HCT116 (cell line): ENCODE measurements around the gene RBM4B. TPM values are rescaled to one million over a fixed set of nuclear protein-coding genes. Genes with fewer than 3 reads are reported as not detected.

Source experiments
- ATAC-seq: fragments of 200-7000 bp; cut with Tn5 transposase; 2 replicates; pipeline ENCODE4 v1.9.1; 2020; ENCODE audit warnings: mild to moderate bottlenecking, moderate library complexity
- BruUV-seq: library from RNA; stranded (reverse); fragments of 400-500 nt; replicated peaks from 2 replicates; lab custom pipeline; 2021; lab: Mats Ljungman, UMichigan
- CTCF ChIA-PET: fragments of 300-600 bp; sonication (Branson Sonifier 250); formaldehyde crosslinking; loops from one replicate; lab custom pipeline; 2021; ENCODE audit warnings: antibody characterized with exemption; lab: Charles Lee
- POLR2A ChIA-PET: fragments of 300-600, 350-600 bp; sonication (Branson Sonifier 250); formaldehyde crosslinking; loops from one replicate; lab custom pipeline; 2021; ENCODE audit warnings: antibody characterized with exemption; lab: Charles Lee
- RAD21 ChIA-PET, 2 experiments: fragments of 300-600 bp; sonication (Branson Sonifier 250); formaldehyde crosslinking; loops; one replicate each; lab custom pipeline; 2023; ENCODE audit warnings: low total read pairs in 2 of 2; ENCODE audit not compliant: uncharacterized antibody in 2 of 2, unreplicated experiment in 2 of 2, low non-redundant PET in 1 of 2; lab: Charles Lee
- DNase-seq: peaks from one replicate; pipeline ENCODE4 v3.0.0-alpha.2; 2010; ENCODE audit warnings: low read depth, low spot score
- H2AFZ ChIP-seq: fragments of 200-600 bp; shearing (Covaris generic), sonication (generic); 2 replicates; pipeline ENCODE4 v1.6.1; 2017; ENCODE audit warnings: low read depth, mixed run types, mixed read lengths, antibody characterized with exemption, low read length; ENCODE audit not compliant: poor library complexity, severe bottlenecking
- H3K27ac ChIP-seq: 2 replicates; pipeline ENCODE4 v1.5.1; 2012; ENCODE audit warnings: low read depth, low read length
- H3K27me3 ChIP-seq: fragments of 200-600 bp; sonication (generic); 2 replicates; pipeline ENCODE4 v1.6.1; 2016; ENCODE audit warnings: mixed run types, low read length, mixed read lengths; ENCODE audit not compliant: insufficient read depth
- H3K36me3 ChIP-seq, 2 experiments: fragments of 200-500 bp in 1 of 2; fragments of 200-600 bp in 1 of 2; sonication (Bioruptor generic) in 1 of 2; sonication (generic) in 1 of 2; 2 replicates each; pipeline versions ENCODE4 v1.5.1 to v1.6.1; 2014 to 2016; ENCODE audit warnings: low read length in 2 of 2, inconsistent platforms in 1 of 2, mixed read lengths in 1 of 2, mixed run types in 1 of 2; ENCODE audit not compliant: insufficient read depth in 2 of 2, control insufficient read depth in 1 of 2
- H3K4me1 ChIP-seq, 2 experiments: fragments of 200-600 bp in 1 of 2; sonication (generic) in 1 of 2; 2 replicates each; pipeline versions ENCODE4 v1.5.1 to v1.6.1; 2012 to 2017; ENCODE audit warnings: low read length in 2 of 2, inconsistent platforms in 1 of 2, mild to moderate bottlenecking in 1 of 2, mixed read lengths in 1 of 2, mixed run types in 1 of 2, moderate library complexity in 1 of 2; ENCODE audit not compliant: insufficient read depth in 2 of 2, control insufficient read depth in 1 of 2
- H3K4me2 ChIP-seq: fragments of 200-600 bp; sonication (generic); 2 replicates; pipeline ENCODE4 v1.6.1; 2017; ENCODE audit warnings: mixed run types, low read length, mixed read lengths
- H3K4me3 ChIP-seq, 2 experiments: fragments of 200-600 bp in 1 of 2; sonication (generic) in 1 of 2; replicated peaks in 1 of 2; 2 replicates each; pipeline ENCODE4 v1.5.1; 2011 to 2016; ENCODE audit warnings: low read length in 2 of 2, control low read depth in 1 of 2, low read depth in 1 of 2, mild to moderate bottlenecking in 1 of 2, mixed read lengths in 1 of 2, mixed run types in 1 of 2
- H3K79me2 ChIP-seq: fragments of 200-600 bp; sonication (generic); 2 replicates; pipeline ENCODE4 v1.6.1; 2017; ENCODE audit warnings: mild to moderate bottlenecking, mixed run types, low read length, moderate library complexity, mixed read lengths; ENCODE audit not compliant: insufficient read depth
- H3K9ac ChIP-seq: fragments of 200-600 bp; sonication (generic); 2 replicates; pipeline ENCODE4 v1.6.1; 2016; ENCODE audit warnings: low read length, mixed read lengths
- H3K9me2 ChIP-seq: fragments of 200-600 bp; sonication (generic), shearing (Covaris generic); 2 replicates; pipeline ENCODE4 v1.6.1; 2017; ENCODE audit warnings: mixed run types, mild to moderate bottlenecking, moderate library complexity; ENCODE audit not compliant: insufficient read depth
- H3K9me3 ChIP-seq, 2 experiments: fragments of 200-500 bp in 1 of 2; fragments of 200-600 bp in 1 of 2; sonication (Bioruptor generic) in 1 of 2; sonication (generic) in 1 of 2; 2 replicates each; pipeline ENCODE4 v1.6.1; 2014 to 2017; ENCODE audit warnings: low read length in 2 of 2, mixed read lengths in 2 of 2, inconsistent platforms in 1 of 2, low read depth in 1 of 2, mild to moderate bottlenecking in 1 of 2, mixed run types in 1 of 2, moderate library complexity in 1 of 2; ENCODE audit not compliant: control insufficient read depth in 1 of 2, insufficient read depth in 1 of 2
- H4K20me1 ChIP-seq: fragments of 200-600 bp; sonication (generic), shearing (Covaris generic); 2 replicates; pipeline ENCODE4 v1.6.1; 2017; ENCODE audit warnings: mixed run types, mild to moderate bottlenecking, moderate library complexity; ENCODE audit not compliant: insufficient read depth
- ATF3 ChIP-seq: IDR thresholded peaks from 2 replicates; pipeline ENCODE4 v1.6.1; 2012
- CEBPB ChIP-seq: IDR thresholded peaks from 2 replicates; pipeline ENCODE4 v1.6.1; 2012; ENCODE audit warnings: low read depth
- CTCF ChIP-seq, 3 experiments: fragments of 200-600 bp in 1 of 3; sonication (generic) in 1 of 3; IDR thresholded peaks in 2 of 3; conservative IDR thresholded peaks in 1 of 3; 2 replicates each; pipeline ENCODE4 v1.5.1; 2012 to 2017; ENCODE audit warnings: low read depth in 2 of 3, low read length in 2 of 3, antibody characterized with exemption in 1 of 3, borderline replicate concordance in 1 of 3, control low read depth in 1 of 3, mild to moderate bottlenecking in 1 of 3, mixed read lengths in 1 of 3, mixed run types in 1 of 3, moderate library complexity in 1 of 3; ENCODE audit not compliant: insufficient read depth in 1 of 3
- EGR1 ChIP-seq: IDR thresholded peaks from 2 replicates; pipeline ENCODE4 v1.6.1; 2012; ENCODE audit warnings: low read depth
- ELF1 ChIP-seq: IDR thresholded peaks from 2 replicates; pipeline ENCODE4 v1.6.1; 2012; ENCODE audit warnings: low read depth, borderline replicate concordance
- EZH2phosphoT487 ChIP-seq: fragments of 200-600 bp; IDR thresholded peaks from 2 replicates; pipeline ENCODE4 v1.6.1; 2018; ENCODE audit warnings: antibody characterized with exemption, borderline replicate concordance
- FOSL1 ChIP-seq: IDR thresholded peaks from 2 replicates; pipeline ENCODE4 v1.6.1; 2012; ENCODE audit warnings: low read depth
- JUND ChIP-seq: IDR thresholded peaks from 2 replicates; pipeline ENCODE4 v1.6.1; 2012
- MAX ChIP-seq: IDR thresholded peaks from 2 replicates; pipeline ENCODE4 v1.6.1; 2012
- RAD21 ChIP-seq: IDR thresholded peaks from 2 replicates; pipeline ENCODE4 v1.6.1; 2012; ENCODE audit warnings: low read depth, mild to moderate bottlenecking
- SP1 ChIP-seq: IDR thresholded peaks from 2 replicates; pipeline ENCODE4 v1.6.1; 2012; ENCODE audit warnings: low read depth
- SRF ChIP-seq: IDR thresholded peaks from 2 replicates; pipeline ENCODE4 v1.6.1; 2012; ENCODE audit warnings: low read depth
- TCF7L2 ChIP-seq: IDR thresholded peaks from 2 replicates; pipeline ENCODE4 v1.7.0; 2011; ENCODE audit warnings: borderline replicate concordance, inconsistent platforms; ENCODE audit not compliant: insufficient read depth, insufficient read length; ENCODE audit errors: extremely low read depth
- YY1 ChIP-seq: IDR thresholded peaks from 2 replicates; pipeline ENCODE4 v1.6.1; 2011; ENCODE audit warnings: low read length, low read depth, moderate library complexity, mild to moderate bottlenecking; ENCODE audit not compliant: insufficient replicate concordance; ENCODE audit errors: extremely low read depth
- ZBTB33 ChIP-seq: IDR thresholded peaks from 2 replicates; pipeline ENCODE4 v1.6.1; 2011; ENCODE audit warnings: mild to moderate bottlenecking, low read length, moderate library complexity; ENCODE audit not compliant: insufficient replicate concordance; ENCODE audit errors: extremely low read depth
- ZNF274 ChIP-seq: fragments of 200-500 bp; sonication (Bioruptor generic); IDR thresholded peaks from 2 replicates; pipeline ENCODE4 v1.6.1; 2014; ENCODE audit warnings: mild to moderate bottlenecking, low read depth, low read length, inconsistent platforms
- intact Hi-C: fragments of 100-400 bp; cut with micrococcal nuclease; formaldehyde crosslinking; loops from 2 replicates; pipeline ENCODE4 v1.10.0; 2022
- total RNA-seq: library from RNA; stranded (reverse); gene quantifications from one replicate; pipeline ENCODE4 v1.2.1, GENCODE V29; 2021; ENCODE audit not compliant: unreplicated experiment

Gene RBM4B
- total RNA-seq, 1 experiment from 2014 or later = 18.1 TPM

GRCh38 chr11:66651016-66651415 is 26.7 kb downstream of the RBM4B start (continued):
- TF ChIP-seq TCF7L2 (no peak), SP1 (no peak), RAD21 (no peak), YY1 (no peak), ELF1 (no peak), EZH2phosphoT487 (no peak), FOSL1 (no peak), JUND (no peak), CEBPB (no peak)
- TF ChIP-seq, all 23 proteins: peak for 0

GRCh38 chr11:66649903-66650302 is 27.8 kb downstream of the RBM4B start:
- peaks cover 0 to 15% of the 10 kb centered on the region in 2 experiments; a peak in 2 of 4 replicates for H3K4me1 ChIP-seq

More at GRCh38 chr11:66649903-66650302, 27.8 kb downstream of the RBM4B start:
- DNase-seq = no peak
- H3K9ac ChIP-seq = no peak overlapping the region
- ChIA-PET RAD21 (no interaction called here), POLR2A (no interaction called here), CTCF (no interaction called here)
- no peak overlapping the region for H3K27ac ChIP-seq
- peaks cover 42 to 59% of the 10 kb centered on the region in 2 experiments for H3K36me3 ChIP-seq
- peaks cover 100% of the 10 kb centered on the region for H3K79me2 ChIP-seq
- no TSS peak for BruUV-seq
- no peaks in the 10 kb centered on the region for H3K27me3 ChIP-seq
- no peaks in the 10 kb centered on the region for H3K9me3 ChIP-seq
- H4K20me1 ChIP-seq = peaks cover 16% of the 10 kb centered on the region
- intact Hi-C loops = no loop called here
- TF ChIP-seq FOSL1 (no peak), EGR1 (no peak), SRF (no peak), SP1 (no peak), MAX (no peak), ZNF274 (no peak), TCF7L2 (no peak), ZBTB33 (no peak), ATF3 (no peak), CTCF (IDR thresholded peaks at IDR 0.05 in 2 of 3, conservative IDR thresholded peaks at IDR 0.05 in 1 of 3; ENCODE audit: borderline replicate concordance in 1 of 3, insufficient read depth in 1 of 3, low read depth in 2 of 3, low read length in 2 of 3) (no peak)
- no peak overlapping the region for H3K4me3 ChIP-seq
- no peaks in the 10 kb centered on the region for H3K9me2 ChIP-seq
- no peak overlapping the region for H2AFZ ChIP-seq
- no peak overlapping the region for H3K4me2 ChIP-seq
- no peak for ATAC-seq
